ENCODE data around the gene MRPS7.

Gene MRPS7

GRCh38 chr17:75241996-75242460 lies 19.7 kb upstream of the MRPS7 start:
- DNase-seq (ENCODE audit: low read depth) = no peak
- no peak overlapping the region for H3K4me3 ChIP-seq (ENCODE audit: low read depth, low read length)
- in situ Hi-C loops (cut with HindIII; ENCODE audit: low sequenced_read_pairs) = no loop called here
- no peak for TF ChIP-seq CTCF (IDR thresholded peaks at IDR 0.05; ENCODE audit: low read depth, low read length, missing control alignments)

- in situ Hi-C loops (cut with HindIII; ENCODE audit: low sequenced_read_pairs) = no loop called here
- H3K4me3 ChIP-seq (ENCODE audit: low read depth, low read length) = no peak overlapping the region
- no peak for DNase-seq (ENCODE audit: low read depth)
- TF ChIP-seq CTCF (IDR thresholded peaks at IDR 0.05; ENCODE audit: low read depth, low read length, missing control alignments) = no peak
Measured at GRCh38 chr17:75242461-75243042, 19.1 kb upstream of the MRPS7 start.

- DNase-seq (ENCODE audit: low read depth) = no peak
- no peak overlapping the region for H3K4me3 ChIP-seq (ENCODE audit: low read depth, low read length)
- in situ Hi-C loops (cut with HindIII; ENCODE audit: low sequenced_read_pairs) = no loop called here
- no peak for TF ChIP-seq CTCF (IDR thresholded peaks at IDR 0.05; ENCODE audit: low read depth, low read length, missing control alignments)
Measured at GRCh38 chr17:75244133-75244866, 17.4 kb upstream of the MRPS7 start.

- H3K4me3 ChIP-seq (ENCODE audit: low read depth, low read length) = no peak overlapping the region
- in situ Hi-C loops (cut with HindIII; ENCODE audit: low sequenced_read_pairs) = no loop called here
- DNase-seq (ENCODE audit: low read depth) = no peak
- TF ChIP-seq CTCF (IDR thresholded peaks at IDR 0.05; ENCODE audit: low read depth, low read length, missing control alignments) = no peak
Measured at GRCh38 chr17:75245011-75245410, 16.7 kb upstream of the MRPS7 start.

- in situ Hi-C loops (cut with HindIII; ENCODE audit: low sequenced_read_pairs) = no loop called here
- no peak for DNase-seq (ENCODE audit: low read depth)
- H3K4me3 ChIP-seq (ENCODE audit: low read depth, low read length) = no peak overlapping the region
- no peak for TF ChIP-seq CTCF (IDR thresholded peaks at IDR 0.05; ENCODE audit: low read depth, low read length, missing control alignments)
Measured at GRCh38 chr17:75246404-75246803, 15.3 kb upstream of the MRPS7 start.

- no peak for DNase-seq (ENCODE audit: low read depth)
- TF ChIP-seq CTCF (IDR thresholded peaks at IDR 0.05; ENCODE audit: low read depth, low read length, missing control alignments) = no peak
- in situ Hi-C loops (cut with HindIII; ENCODE audit: low sequenced_read_pairs) = no loop called here
- H3K4me3 ChIP-seq (ENCODE audit: low read depth, low read length) = no peak overlapping the region
Measured at GRCh38 chr17:75249564-75249963, 12.1 kb upstream of the MRPS7 start.
